Keratinocyte (primary cell): ENCODE measurements around the gene RWDD2A. TPM values are rescaled to one million over a fixed set of nuclear protein-coding genes. Genes with fewer than 3 reads are reported as not detected.

Source experiments
- DNase-seq: peaks from one replicate; pipeline ENCODE4 v3.0.0-alpha.2; 2011; ENCODE audit warnings: low read depth, missing footprints, low spot score
- FAIRE-seq: peaks from 2 replicates; lab custom pipeline; 2011; peaks lifted over from hg19 to GRCh38; lab: Jason Lieb, UNC
- H2AFZ ChIP-seq: 2 replicates; pipeline ENCODE4 v1.6.0; 2012; ENCODE audit warnings: low read length, control low read depth, inconsistent platforms; ENCODE audit not compliant: control insufficient read depth
- H3K27ac ChIP-seq: 2 replicates; pipeline ENCODE4 v1.5.1; 2011; ENCODE audit warnings: low read length; ENCODE audit not compliant: control insufficient read depth, insufficient read depth
- H3K27me3 ChIP-seq: 3 replicates; pipeline ENCODE4 v1.6.0; 2011; ENCODE audit warnings: low read length; ENCODE audit not compliant: control insufficient read depth, insufficient read depth; ENCODE audit errors: extremely low read depth
- H3K36me3 ChIP-seq, 2 experiments: 2 replicates in 1 of 2; 3 replicates in 1 of 2; pipeline ENCODE4 v1.5.1; 2011; ENCODE audit warnings: low read length in 2 of 2, mild to moderate bottlenecking in 1 of 2; ENCODE audit not compliant: control insufficient read depth in 2 of 2, insufficient read depth in 2 of 2; ENCODE audit errors: extremely low read depth in 1 of 2
- H3K4me1 ChIP-seq: 3 replicates; pipeline ENCODE4 v1.5.1; 2011; ENCODE audit warnings: low read length; ENCODE audit not compliant: control insufficient read depth, insufficient read depth; ENCODE audit errors: extremely low read depth
- H3K4me2 ChIP-seq: 3 replicates; pipeline ENCODE4 v1.6.0; 2011; ENCODE audit warnings: low read depth, low read length; ENCODE audit not compliant: control insufficient read depth, insufficient read depth; ENCODE audit errors: extremely low read depth
- H3K4me3 ChIP-seq, 3 experiments: fragments of 200-600 bp in 1 of 3; sonication (generic) in 1 of 3; 2 replicates in 2 of 3; 3 replicates in 1 of 3; pipeline ENCODE4 v1.5.1; 2011 to 2016; ENCODE audit warnings: low read length in 3 of 3, mild to moderate bottlenecking in 3 of 3, control low read depth in 2 of 3, inconsistent platforms in 1 of 3, low read depth in 1 of 3, mixed read lengths in 1 of 3, mixed run types in 1 of 3, moderate library complexity in 1 of 3; ENCODE audit not compliant: control insufficient read depth in 2 of 3, insufficient read depth in 2 of 3; ENCODE audit errors: extremely low read depth in 1 of 3
- H3K79me2 ChIP-seq: 2 replicates; pipeline ENCODE4 v1.6.0; 2012; ENCODE audit warnings: low read length; ENCODE audit not compliant: control insufficient read depth, insufficient read depth
- H3K9ac ChIP-seq: 3 replicates; pipeline ENCODE4 v1.6.0; 2011; ENCODE audit warnings: low read length; ENCODE audit not compliant: control insufficient read depth, insufficient read depth; ENCODE audit errors: extremely low read depth
- H3K9me1 ChIP-seq: 3 replicates; pipeline ENCODE4 v1.6.0; 2011; ENCODE audit warnings: low read length; ENCODE audit not compliant: control insufficient read depth, insufficient read depth; ENCODE audit errors: extremely low read depth
- H3K9me3 ChIP-seq: 2 replicates; pipeline ENCODE4 v1.5.1; 2012; ENCODE audit warnings: low read depth, low read length; ENCODE audit not compliant: control insufficient read depth
- H4K20me1 ChIP-seq: 3 replicates; pipeline ENCODE4 v1.6.0; 2011; ENCODE audit warnings: low read length; ENCODE audit not compliant: control insufficient read depth, insufficient read depth; ENCODE audit errors: extremely low read depth
- CTCF ChIP-seq, 3 experiments: IDR thresholded peaks in 1 of 3; conservative IDR thresholded peaks in 1 of 3; optimal IDR thresholded peaks in 1 of 3; 2 replicates in 2 of 3; 3 replicates in 1 of 3; pipeline versions ENCODE3 to v1.5.1; 2011; ENCODE audit warnings: low read length in 3 of 3, mild to moderate bottlenecking in 3 of 3, moderate library complexity in 2 of 3, control low read depth in 1 of 3, inconsistent platforms in 1 of 3; ENCODE audit not compliant: insufficient read depth in 2 of 3; ENCODE audit errors: extremely low read depth in 1 of 3
- EZH2 ChIP-seq: IDR thresholded peaks from one replicate; pipeline ENCODE4 v1.6.1; 2012; ENCODE audit warnings: inconsistent platforms, mild to moderate bottlenecking, low read length, moderate library complexity
- dilution Hi-C: fragments of 300-500 bp; cut with MboI; formaldehyde crosslinking; loops from one replicate; pipeline ENCODE4 v1.7.0; 2020; ENCODE audit warnings: low sequenced_read_pairs; ENCODE audit not compliant: extremely low pct_ligation_motif_present
- polyA minus RNA-seq, 3 experiments: library from RNA; depleted of rRNA, polyadenylated mRNA; stranded (reverse); fragments of >200 nt; gene quantifications; 1 replicate in 1 of 3; 2 replicates in 1 of 3; 3 replicates in 1 of 3; pipeline ENCODE4 v1.2.3, GENCODE V29; 2011
- polyA plus RNA-seq, 5 experiments: library from polyadenylated mRNA; depleted of rRNA in 3 of 5; stranded (reverse) in 3 of 5; stranded (forward) in 1 of 5; unstranded in 1 of 5; fragments of >200 nt; gene quantifications; 1 replicate in 1 of 5; 2 replicates in 3 of 5; 3 replicates in 1 of 5; pipeline versions ENCODE4 v1.2.1 to v1.2.3, GENCODE V29; 2011 to 2012; ENCODE audit warnings: missing spikeins in 2 of 5, low read depth in 1 of 5, low replicate concordance in 1 of 5

The RWDD2A gene
- polyA plus RNA-seq (1.2 to 1.5 TPM (median 1.3 TPM) in 3 replicates), polyA minus RNA-seq (0.30 to 0.76 TPM (median 0.70 TPM) in 3 replicates)
- 0.45 TPM for polyA plus RNA-seq (2011; ENCODE audit: low read depth)
- 0.64 and 1.2 TPM in 2 replicates for polyA plus RNA-seq (2011; cell fraction: cytosol; rRNA removed)
- 1.2 and 2.1 TPM in 2 replicates for polyA plus RNA-seq (2011; cell fraction: nucleus; rRNA removed)
- polyA plus RNA-seq (2012; ENCODE audit: low replicate concordance), result 0.79 and 1.2 TPM in 2 replicates
- polyA minus RNA-seq (2011; cell fraction: cytosol; rRNA and poly(A)+ RNA removed), result not detected
- 0.53 and 0.93 TPM in 2 replicates for polyA minus RNA-seq (2011; cell fraction: nucleus; rRNA and poly(A)+ RNA removed)

- Histone ChIP-seq H3K4me2 (peak within 1 kb of the TSS; percentile 84), H3K27ac (peak within 1 kb of the TSS; percentile 88), H3K4me3 (peak within 1 kb of the TSS; percentile 89 to 90 (median 89)), H3K9me3 (no peaks in the 10 kb centered on the region), H3K79me2 (peaks cover 26% of the 10 kb centered on the region), H3K9me1 (no peaks in the 10 kb centered on the region), H3K9ac (peak within 1 kb of the TSS; percentile 93), H3K4me1 (peaks cover 13% of the 10 kb centered on the region), H2AFZ (peak within 1 kb of the TSS; percentile 98), H4K20me1 (no peaks in the 10 kb centered on the region), H3K36me3 (peaks cover 0 to 29% of the 10 kb centered on the region in 2 experiments), H3K27me3 (no peaks in the 10 kb centered on the region)
- TF ChIP-seq EZH2 (no peak), CTCF (optimal IDR thresholded peaks at IDR 0.05 in 1 of 3, IDR thresholded peaks at IDR 0.05 in 1 of 3, conservative IDR thresholded peaks at IDR 0.05 in 1 of 3; ENCODE audit: extremely low read depth in 1 of 3, insufficient read depth in 2 of 3, low read length in 3 of 3) (no peak)
- dilution Hi-C loops, result no loop called here
- DNase-seq (no peak), FAIRE-seq (no peak)
Measured at GRCh38 chr6:83192871-83193746, at the start of gene RWDD2A, which contains the start of gene PGM3. Gene RWDD2A (plus strand): TSS chr6:83193357. CDS start chr6:83194452, 1,095 bp downstream. Gene PGM3 (minus strand): TSS chr6:83193265. CDS start chr6:83191012, 2,253 bp downstream.

- DNase-seq (no peak), FAIRE-seq (no peak)
- Histone ChIP-seq H4K20me1 (no peaks in the 10 kb centered on the region), H3K4me1 (no peaks in the 10 kb centered on the region), H2AFZ (no peak overlapping the region), H3K27me3 (no peaks in the 10 kb centered on the region), H3K79me2 (no peaks in the 10 kb centered on the region), H3K9me3 (no peaks in the 10 kb centered on the region), H3K36me3 (peaks cover 9 to 11% of the 10 kb centered on the region in 2 experiments), H3K4me2 (no peak overlapping the region), H3K9ac (no peak overlapping the region), H3K4me3 (no peak overlapping the region), H3K9me1 (no peaks in the 10 kb centered on the region), H3K27ac (no peak overlapping the region)
- dilution Hi-C loops, result no loop called here
- TF ChIP-seq CTCF (optimal IDR thresholded peaks at IDR 0.05 in 1 of 3, IDR thresholded peaks at IDR 0.05 in 1 of 3, conservative IDR thresholded peaks at IDR 0.05 in 1 of 3; ENCODE audit: extremely low read depth in 1 of 3, insufficient read depth in 2 of 3, low read length in 3 of 3) (no peak), EZH2 (no peak)
Measured at GRCh38 chr6:83151114-83151513, 42.0 kb upstream of the RWDD2A start.
